ENCODE results near the gene RASGEF1B. TPM values are rescaled to one million over a fixed set of nuclear protein-coding genes. Genes with fewer than 3 reads are reported as not detected.
"Not testable (repeated sequence)": the region's sequence is repeated elsewhere in the genome, so short reads cannot be mapped to it uniquely, and the experiment has no call there.

The RASGEF1B gene
- total RNA-seq, 1 experiment from 2014 or later, result not detected

GRCh38 chr4:81432825-81433224, 38.9 kb downstream of the RASGEF1B start:
- no peak for DNase-seq (ENCODE audit: low read depth)

- no peak for DNase-seq (ENCODE audit: low read depth)
These were observed 39.7 kb downstream of the RASGEF1B start for GRCh38 chr4:81431971-81432370.

- no peak for DNase-seq (ENCODE audit: low read depth)
These were observed 42.1 kb downstream of the RASGEF1B start for GRCh38 chr4:81429607-81430006.

- DNase-seq (ENCODE audit: low read depth), result no peak
These were observed 42.7 kb downstream of the RASGEF1B start for GRCh38 chr4:81429031-81429430.

GRCh38 chr4:81428002-81428401, 43.7 kb downstream of the RASGEF1B start:
- DNase-seq (ENCODE audit: low read depth), result no peak

GRCh38 chr4:81427344-81427821, 44.3 kb downstream of the RASGEF1B start:
- no peak for DNase-seq (ENCODE audit: low read depth)

- DNase-seq (ENCODE audit: low read depth), result no peak
These were observed 44.9 kb downstream of the RASGEF1B start for GRCh38 chr4:81426770-81427289.

- DNase-seq (ENCODE audit: low read depth), result no peak
These were observed 46.6 kb downstream of the RASGEF1B start for GRCh38 chr4:81424816-81425755.

GRCh38 chr4:81424336-81424735, 47.4 kb downstream of the RASGEF1B start:
- no peak for DNase-seq (ENCODE audit: low read depth)

GRCh38 chr4:81422595-81422994, 49.1 kb downstream of the RASGEF1B start:
- no peak for DNase-seq (ENCODE audit: low read depth)

- DNase-seq (ENCODE audit: low read depth), result peak; percentile 16
These were observed 50.1 kb downstream of the RASGEF1B start for GRCh38 chr4:81421346-81422218.

GRCh38 chr4:81418572-81418971, 53.1 kb downstream of the RASGEF1B start:
- no peak for DNase-seq (ENCODE audit: low read depth)

- DNase-seq (ENCODE audit: low read depth), result no peak
These were observed 58.7 kb downstream of the RASGEF1B start for GRCh38 chr4:81412946-81413495.

- no peak for DNase-seq (ENCODE audit: low read depth)
These were observed 61.0 kb downstream of the RASGEF1B start for GRCh38 chr4:81410680-81411079.

GRCh38 chr4:81409836-81410235, 61.9 kb downstream of the RASGEF1B start:
- no peak for DNase-seq (ENCODE audit: low read depth)

GRCh38 chr4:81408341-81408740, 63.4 kb downstream of the RASGEF1B start:
- DNase-seq (ENCODE audit: low read depth), result no peak

- no peak for DNase-seq (ENCODE audit: low read depth)
These were observed 64.0 kb downstream of the RASGEF1B start for GRCh38 chr4:81407726-81408125.

- DNase-seq (ENCODE audit: low read depth), result not testable (repeated sequence)
These were observed 65.2 kb downstream of the RASGEF1B start for GRCh38 chr4:81406481-81406880.

GRCh38 chr4:81405900-81406401, 65.8 kb downstream of the RASGEF1B start:
- peak; percentile 40 for DNase-seq (ENCODE audit: low read depth)

- DNase-seq (ENCODE audit: low read depth), result no peak
These were observed 67.0 kb downstream of the RASGEF1B start for GRCh38 chr4:81404741-81405140.

GRCh38 chr4:81404294-81404693, 67.4 kb downstream of the RASGEF1B start:
- no peak for DNase-seq (ENCODE audit: low read depth)
